ENCODE measurements around the gene DND1.
A peak's percentile ranks its signal among the peaks of the same experiment; 100 is the strongest.
"Not testable (repeated sequence)": the region's sequence is repeated elsewhere in the genome, so short reads cannot be mapped to it uniquely, and the experiment has no call there.

The DND1 gene

DNA sequence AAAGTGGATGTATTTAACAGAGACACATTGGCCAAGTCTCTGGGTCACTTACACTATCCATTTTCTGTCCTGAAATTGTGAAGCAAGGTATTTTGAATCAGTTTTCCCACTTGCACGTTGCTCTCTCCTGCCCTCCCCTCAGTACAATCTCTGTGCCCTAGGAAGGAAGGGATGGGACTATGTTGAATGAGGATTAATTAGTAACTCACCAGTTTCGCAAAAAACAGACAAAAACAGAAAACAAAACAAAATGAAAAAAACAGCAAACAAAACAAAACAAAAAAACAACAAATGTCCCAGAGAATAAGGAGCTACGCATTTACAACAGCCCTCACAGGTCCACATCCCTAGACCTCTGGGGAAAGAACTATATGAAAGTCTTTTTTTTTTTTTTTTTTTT, 39.3 kb downstream of the DND1 start:
- Histone ChIP-seq H3K9ac (ENCODE audit: low read length) (no peak overlapping the region), H3K9me3 (ENCODE audit: control insufficient read depth, low read length) (no peaks in the 10 kb centered on the region), H3K36me3 (ENCODE audit: control insufficient read depth, insufficient read depth, low read length) (no peaks in the 10 kb centered on the region), H3K4me1 (ENCODE audit: control insufficient read depth, insufficient read depth, low read length) (peaks cover 12% of the 10 kb centered on the region), H3K4me3 (ENCODE audit: low read length) (no peak overlapping the region), H3K27me3 (ENCODE audit: control insufficient read depth, insufficient read depth, low read length) (no peaks in the 10 kb centered on the region)

DNA sequence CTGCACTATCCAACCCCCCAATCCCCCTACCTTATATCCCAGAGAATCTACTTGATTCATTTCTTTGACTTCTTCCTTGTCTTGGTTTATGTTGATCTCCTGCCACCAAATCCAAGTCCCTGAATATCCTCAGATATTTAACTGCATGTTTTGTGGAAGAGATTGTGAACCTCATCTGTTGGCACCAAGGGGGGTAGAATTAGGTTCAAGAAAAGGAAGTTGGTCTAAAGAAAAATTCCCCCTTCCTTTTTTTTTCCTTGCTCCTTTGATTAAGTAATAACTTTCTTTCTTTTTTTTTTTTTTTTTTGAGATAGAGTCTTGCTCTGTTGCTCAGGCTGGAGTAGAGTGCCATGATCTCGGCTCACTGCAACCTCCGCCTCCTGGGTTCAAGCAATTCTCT, 39.9 kb downstream of the DND1 start:
- Histone ChIP-seq H3K4me1 (ENCODE audit: control insufficient read depth, insufficient read depth, low read length) (peaks cover 12% of the 10 kb centered on the region), H3K9ac (ENCODE audit: low read length) (peak overlapping the region; percentile 62), H3K9me3 (ENCODE audit: control insufficient read depth, low read length) (no peaks in the 10 kb centered on the region), H3K4me3 (ENCODE audit: low read length) (no peak overlapping the region), H3K36me3 (ENCODE audit: control insufficient read depth, insufficient read depth, low read length) (no peaks in the 10 kb centered on the region), H3K27me3 (ENCODE audit: control insufficient read depth, insufficient read depth, low read length) (no peaks in the 10 kb centered on the region)

DNA sequence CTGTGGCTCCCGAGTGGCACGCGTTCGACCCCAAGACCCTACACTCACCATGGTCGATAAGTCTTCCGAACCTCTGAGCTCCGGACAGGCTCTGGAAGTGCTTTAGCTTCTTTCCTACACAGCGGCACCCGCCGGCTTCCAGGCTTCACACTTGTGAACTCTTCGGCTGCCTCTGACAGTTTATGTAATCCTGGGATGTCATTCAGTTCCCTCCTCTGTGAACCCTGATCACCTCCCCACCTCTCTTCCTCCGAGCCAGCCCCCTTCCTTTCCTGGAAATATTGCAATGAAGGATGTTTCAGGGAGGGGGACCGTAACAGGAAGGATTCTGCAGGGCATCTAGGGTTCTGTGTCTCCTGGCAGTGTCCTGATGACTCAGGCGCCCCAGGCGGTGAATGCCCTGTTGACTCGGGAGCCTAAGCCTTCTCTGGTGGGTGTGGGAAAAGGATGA, 40.3 kb downstream of the DND1 start, which contains the start of gene CD14:
CD14 (minus strand) TSS at position 155 of the 451 bp plus-strand sequence; CDS start at position 51, 104 bp downstream.
- H3K4me3 ChIP-seq (ENCODE audit: low read length), result peak within 1 kb of the TSS; percentile 48
- no peaks in the 10 kb centered on the region for H3K27me3 ChIP-seq (ENCODE audit: control insufficient read depth, insufficient read depth, low read length)
- H3K9me3 ChIP-seq (ENCODE audit: control insufficient read depth, low read length), result no peaks in the 10 kb centered on the region
- H3K36me3 ChIP-seq (ENCODE audit: control insufficient read depth, insufficient read depth, low read length), result no peaks in the 10 kb centered on the region
- peak within 1 kb of the TSS; percentile 62 for H3K9ac ChIP-seq (ENCODE audit: low read length)
- peaks cover 12% of the 10 kb centered on the region for H3K4me1 ChIP-seq (ENCODE audit: control insufficient read depth, insufficient read depth, low read length)

DNA sequence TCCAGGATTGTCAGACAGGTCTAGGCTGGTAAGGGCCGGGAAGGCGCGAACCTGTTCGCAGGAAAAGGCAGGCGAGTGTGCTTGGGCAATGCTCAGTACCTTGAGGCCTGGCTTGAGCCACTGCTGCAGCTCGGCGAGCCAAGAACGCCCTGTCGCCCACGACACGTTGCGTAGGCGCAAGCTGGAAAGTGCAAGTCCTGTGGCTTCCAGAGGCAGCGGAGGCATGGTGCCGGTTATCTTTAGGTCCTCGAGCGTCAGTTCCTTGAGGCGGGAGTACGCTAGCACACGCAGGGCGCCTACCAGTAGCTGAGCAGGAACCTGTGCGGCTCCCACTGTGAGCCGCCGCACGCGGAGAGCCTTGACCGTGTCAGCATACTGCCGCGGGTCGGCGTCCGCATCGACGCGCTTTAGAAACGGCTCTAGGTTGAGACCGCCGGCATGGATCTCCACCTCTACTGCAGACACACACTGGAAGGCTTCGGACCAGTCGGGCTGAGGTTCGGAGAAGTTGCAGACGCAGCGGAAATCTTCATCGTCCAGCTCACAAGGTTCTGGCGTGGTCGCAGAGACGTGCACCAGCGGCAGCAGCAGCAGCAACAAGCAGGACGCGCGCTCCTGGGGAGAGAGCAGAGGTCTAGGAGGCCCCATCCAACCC, 40.9 kb downstream of the DND1 start:
- Histone ChIP-seq H3K9me3 (ENCODE audit: control insufficient read depth, low read length) (no peaks in the 10 kb centered on the region), H3K4me1 (ENCODE audit: control insufficient read depth, insufficient read depth, low read length) (peaks cover 12% of the 10 kb centered on the region), H3K9ac (ENCODE audit: low read length) (peak overlapping the region; percentile 62), H3K36me3 (ENCODE audit: control insufficient read depth, insufficient read depth, low read length) (no peaks in the 10 kb centered on the region), H3K27me3 (ENCODE audit: control insufficient read depth, insufficient read depth, low read length) (no peaks in the 10 kb centered on the region), H3K4me3 (ENCODE audit: low read length) (peak overlapping the region; percentile 48)

DNA sequence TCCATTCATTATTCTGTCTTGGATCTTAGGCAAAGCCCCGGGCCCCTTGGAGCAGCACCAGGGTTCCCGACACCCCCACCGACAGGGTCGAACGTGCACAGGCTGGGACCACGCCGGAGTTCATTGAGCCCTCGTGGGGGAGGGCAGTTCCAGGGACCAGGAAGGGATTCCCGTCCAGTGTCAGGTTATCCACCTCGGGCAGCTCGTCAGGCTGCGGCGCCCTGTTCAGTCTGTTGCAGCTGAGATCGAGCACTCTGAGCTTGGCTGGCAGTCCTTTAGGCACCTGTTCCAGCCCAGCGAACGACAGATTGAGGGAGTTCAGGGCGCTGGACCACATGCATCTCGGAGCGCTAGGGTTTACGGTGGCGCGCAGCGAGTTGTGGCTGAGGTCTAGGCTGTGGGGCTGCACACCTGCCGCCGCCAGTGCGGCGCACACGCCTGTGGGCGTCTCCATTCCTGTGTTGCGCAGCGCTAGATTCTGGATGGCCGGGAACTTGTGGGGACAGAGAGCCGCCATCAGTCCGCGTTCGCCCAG, 41.5 kb downstream of the DND1 start:
- Histone ChIP-seq H3K9ac (ENCODE audit: low read length) (peak overlapping the region; percentile 62), H3K27me3 (ENCODE audit: control insufficient read depth, insufficient read depth, low read length) (no peaks in the 10 kb centered on the region), H3K4me3 (ENCODE audit: low read length) (peak overlapping the region; percentile 48), H3K9me3 (ENCODE audit: control insufficient read depth, low read length) (no peaks in the 10 kb centered on the region), H3K4me1 (ENCODE audit: control insufficient read depth, insufficient read depth, low read length) (peaks cover 12% of the 10 kb centered on the region), H3K36me3 (ENCODE audit: control insufficient read depth, insufficient read depth, low read length) (no peaks in the 10 kb centered on the region)

DNA sequence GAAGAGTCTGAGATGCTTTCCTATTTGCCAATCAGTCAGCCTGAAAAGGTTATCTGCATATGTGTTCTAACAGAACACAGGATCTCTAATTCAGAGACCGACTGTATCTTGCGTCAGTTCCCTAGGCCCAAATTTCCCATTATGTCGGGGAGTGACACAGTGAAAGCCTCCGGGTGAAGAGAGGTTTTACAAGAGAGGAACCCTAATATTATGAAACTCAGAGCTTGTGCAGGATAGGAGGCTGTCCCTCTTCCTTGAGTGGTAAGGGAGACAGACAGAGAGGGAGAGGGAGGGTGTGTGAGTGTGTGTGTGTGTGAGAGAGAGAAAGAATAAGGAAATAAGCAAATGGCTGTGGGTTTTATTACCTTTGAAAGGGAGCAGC, 42.3 kb downstream of the DND1 start:
- H3K27me3 ChIP-seq (ENCODE audit: control insufficient read depth, insufficient read depth, low read length), result no peaks in the 10 kb centered on the region
- peaks cover 12% of the 10 kb centered on the region for H3K4me1 ChIP-seq (ENCODE audit: control insufficient read depth, insufficient read depth, low read length)
- no peaks in the 10 kb centered on the region for H3K9me3 ChIP-seq (ENCODE audit: control insufficient read depth, low read length)
- peak overlapping the region; percentile 62 for H3K9ac ChIP-seq (ENCODE audit: low read length)
- H3K4me3 ChIP-seq (ENCODE audit: low read length), result no peak overlapping the region
- H3K36me3 ChIP-seq (ENCODE audit: control insufficient read depth, insufficient read depth, low read length), result no peaks in the 10 kb centered on the region

DNA sequence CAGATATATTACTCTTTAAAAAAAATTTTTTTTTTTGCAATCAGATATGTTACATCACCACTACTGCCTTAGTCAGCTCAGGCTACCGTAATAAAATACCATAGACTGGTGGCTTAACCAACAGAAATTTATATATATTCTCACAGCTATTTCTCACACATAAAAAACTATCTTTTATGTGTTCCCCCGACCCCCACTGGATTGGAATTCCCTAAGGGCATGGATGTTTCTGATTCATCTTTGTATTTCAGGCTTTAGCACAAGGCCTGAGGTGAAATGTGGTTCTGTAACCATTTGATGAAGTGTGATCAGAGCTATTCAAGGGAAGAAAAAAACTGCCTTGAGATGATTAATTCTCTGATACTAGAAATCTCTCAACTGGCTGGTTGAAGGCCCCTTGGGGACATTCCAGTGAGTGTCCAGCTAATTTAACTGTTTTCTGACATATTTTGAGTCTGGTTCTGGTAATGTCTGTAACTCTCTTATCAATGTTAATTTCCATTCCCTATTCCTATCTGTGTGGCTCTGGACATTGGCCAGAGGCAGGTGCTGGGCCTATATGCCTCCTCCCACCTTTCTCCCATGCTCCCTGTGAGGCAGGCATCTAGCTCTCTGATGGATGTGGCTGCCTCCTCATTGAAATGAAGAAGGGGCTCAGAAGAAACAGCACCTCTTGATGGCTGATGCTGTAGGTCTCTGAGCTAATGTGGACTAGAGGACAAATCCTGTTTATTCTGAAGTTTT, 42.9 kb downstream of the DND1 start:
- Histone ChIP-seq H3K9ac (ENCODE audit: low read length) (peak overlapping the region; percentile 23), H3K9me3 (ENCODE audit: control insufficient read depth, low read length) (no peaks in the 10 kb centered on the region), H3K4me3 (ENCODE audit: low read length) (no peak overlapping the region), H3K4me1 (ENCODE audit: control insufficient read depth, insufficient read depth, low read length) (peaks cover 12% of the 10 kb centered on the region), H3K27me3 (ENCODE audit: control insufficient read depth, insufficient read depth, low read length) (no peaks in the 10 kb centered on the region), H3K36me3 (ENCODE audit: control insufficient read depth, insufficient read depth, low read length) (no peaks in the 10 kb centered on the region)

DNA sequence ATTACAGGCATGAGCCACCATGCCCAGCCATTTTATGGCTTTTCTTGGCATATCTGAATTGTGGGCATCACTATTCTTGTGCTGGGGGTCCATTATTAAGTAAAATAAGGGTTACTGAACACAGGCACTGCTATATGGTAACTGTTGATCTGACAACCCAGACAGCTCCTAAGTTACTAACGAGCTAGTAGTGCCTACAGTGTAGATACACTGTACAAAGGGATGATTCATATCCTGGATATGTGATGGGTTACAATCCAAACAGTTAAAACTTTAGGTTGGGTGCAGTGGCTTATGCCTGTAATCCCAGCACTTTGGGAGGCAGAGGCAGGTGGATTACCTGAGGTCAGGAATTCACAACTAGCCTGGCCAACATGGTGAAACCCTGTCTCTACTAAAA, 44.7 kb downstream of the DND1 start:
- no peaks in the 10 kb centered on the region for H3K9me3 ChIP-seq (ENCODE audit: control insufficient read depth, low read length)
- H3K4me3 ChIP-seq (ENCODE audit: low read length), result no peak overlapping the region

DNA sequence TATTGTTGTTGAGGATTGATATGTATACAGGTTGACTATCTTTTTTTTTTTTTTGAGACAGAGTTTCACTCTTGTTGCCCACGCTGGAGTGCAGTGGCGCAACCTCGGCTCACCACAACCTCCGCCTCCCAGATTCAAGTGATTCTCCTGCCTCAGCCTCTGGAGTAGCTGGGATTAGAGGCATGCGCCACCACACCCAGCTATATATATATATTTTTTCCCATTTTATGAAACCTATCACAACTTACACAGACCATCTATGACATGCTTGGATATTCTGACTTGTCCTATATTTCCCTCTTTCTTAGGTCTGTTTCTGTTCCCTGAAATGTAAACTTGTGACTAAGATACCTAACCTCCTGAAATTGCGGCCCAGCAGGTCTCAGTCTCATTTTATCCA, 45.4 kb downstream of the DND1 start:
- no peak overlapping the region for H3K9ac ChIP-seq (ENCODE audit: low read length)

More for the DNA sequence above, 44.7 kb downstream of the DND1 start:
- Histone ChIP-seq H3K36me3 (ENCODE audit: control insufficient read depth, insufficient read depth, low read length) (no peaks in the 10 kb centered on the region), H3K9ac (ENCODE audit: low read length) (no peak overlapping the region), H3K27me3 (ENCODE audit: control insufficient read depth, insufficient read depth, low read length) (no peaks in the 10 kb centered on the region), H3K4me1 (ENCODE audit: control insufficient read depth, insufficient read depth, low read length) (peaks cover 12% of the 10 kb centered on the region)

DNA sequence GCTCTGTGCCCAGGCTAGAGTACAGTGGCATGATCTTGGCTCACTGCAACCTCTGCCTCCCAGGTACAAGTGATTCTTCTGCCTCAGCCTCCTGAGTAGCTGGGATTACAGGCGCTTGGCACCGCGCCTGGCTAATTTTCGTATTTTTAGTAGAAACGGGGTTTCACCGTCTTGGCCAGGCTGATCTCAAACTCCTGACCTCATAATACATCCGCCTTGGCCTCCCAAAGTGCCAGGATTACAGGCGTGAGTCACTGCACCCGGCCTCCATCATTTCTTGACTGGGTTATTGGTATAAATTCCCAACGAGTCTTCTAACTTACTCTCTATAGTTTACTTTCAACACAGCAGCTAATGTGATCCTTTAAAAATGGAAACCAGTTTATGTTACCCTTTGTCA, 48.5 kb downstream of the DND1 start:
- H3K36me3 ChIP-seq (ENCODE audit: control insufficient read depth, insufficient read depth, low read length); H3K4me1 ChIP-seq (ENCODE audit: control insufficient read depth, insufficient read depth, low read length); H3K4me3 ChIP-seq (ENCODE audit: low read length); H3K9ac ChIP-seq (ENCODE audit: low read length); H3K27me3 ChIP-seq (ENCODE audit: control insufficient read depth, insufficient read depth, low read length); H3K9me3 ChIP-seq (ENCODE audit: control insufficient read depth, low read length): not testable (repeated sequence)

More for the DNA sequence above, 45.4 kb downstream of the DND1 start:
- no peaks in the 10 kb centered on the region for H3K36me3 ChIP-seq (ENCODE audit: control insufficient read depth, insufficient read depth, low read length)
- no peaks in the 10 kb centered on the region for H3K27me3 ChIP-seq (ENCODE audit: control insufficient read depth, insufficient read depth, low read length)
- no peak overlapping the region for H3K4me3 ChIP-seq (ENCODE audit: low read length)
- H3K9me3 ChIP-seq (ENCODE audit: control insufficient read depth, low read length), result no peaks in the 10 kb centered on the region
- H3K4me1 ChIP-seq (ENCODE audit: control insufficient read depth, insufficient read depth, low read length), result peaks cover 8% of the 10 kb centered on the region

DNA sequence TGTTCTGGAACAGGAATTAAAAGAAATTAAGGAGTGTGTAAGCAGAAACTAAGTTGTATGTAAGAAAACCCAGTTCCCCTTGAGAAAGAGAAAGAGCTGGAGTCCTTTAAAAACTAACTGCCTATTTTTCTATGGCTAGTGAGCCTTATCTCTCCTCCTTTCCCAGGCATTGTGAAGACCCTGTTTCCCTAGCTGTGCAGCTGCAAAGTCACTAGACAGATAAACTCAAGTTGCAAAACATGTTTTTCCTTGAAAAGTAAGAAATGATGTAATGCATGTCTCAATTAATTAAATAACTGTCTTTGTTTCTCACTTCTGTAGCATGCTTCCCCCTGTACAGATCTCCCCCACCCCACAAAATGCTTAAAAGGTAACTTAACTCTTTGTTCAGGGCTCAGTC, 50.3 kb downstream of the DND1 start:
- not testable (repeated sequence) for H3K4me3 ChIP-seq (ENCODE audit: low read length); H3K9ac ChIP-seq (ENCODE audit: low read length); H3K4me1 ChIP-seq (ENCODE audit: control insufficient read depth, insufficient read depth, low read length); H3K9me3 ChIP-seq (ENCODE audit: control insufficient read depth, low read length); H3K27me3 ChIP-seq (ENCODE audit: control insufficient read depth, insufficient read depth, low read length); H3K36me3 ChIP-seq (ENCODE audit: control insufficient read depth, insufficient read depth, low read length)

DNA sequence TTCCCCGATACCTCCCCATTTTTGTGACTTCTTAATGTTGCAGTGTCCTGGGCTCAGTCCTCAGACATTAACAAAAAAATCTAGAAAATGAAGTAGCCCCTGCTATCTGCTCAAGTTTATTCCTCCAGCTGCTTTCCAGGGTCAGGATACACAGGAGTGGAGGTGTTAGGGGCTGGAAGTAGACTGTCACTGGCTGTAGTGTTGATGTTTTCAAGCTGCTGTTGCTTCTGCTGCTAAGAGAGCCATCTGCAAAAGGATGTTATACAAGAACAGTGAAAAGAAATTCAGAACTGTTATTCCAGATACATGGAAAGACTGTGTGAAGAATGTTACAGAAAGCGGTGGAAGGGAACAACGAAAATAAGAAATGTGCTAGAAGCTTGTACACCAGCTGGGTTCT, 51.1 kb downstream of the DND1 start:
- Histone ChIP-seq H3K4me1 (ENCODE audit: control insufficient read depth, insufficient read depth, low read length) (no peaks in the 10 kb centered on the region), H3K27me3 (ENCODE audit: control insufficient read depth, insufficient read depth, low read length) (peaks cover 5% of the 10 kb centered on the region), H3K9ac (ENCODE audit: low read length) (no peak overlapping the region), H3K36me3 (ENCODE audit: control insufficient read depth, insufficient read depth, low read length) (no peaks in the 10 kb centered on the region), H3K9me3 (ENCODE audit: control insufficient read depth, low read length) (no peaks in the 10 kb centered on the region), H3K4me3 (ENCODE audit: low read length) (no peak overlapping the region)
